Stimulated activated CD4-positive, alpha-beta T cell treated with anti-CD3 and anti-CD28 coated beads, Interleukin-2, amount 100 ng/mL, for 4 hours (primary cell): ENCODE measurements around the gene PZP.

Experiments
- DNase-seq: peaks from one replicate; pipeline ENCODE4 v3.0.0-alpha.2; 2020; ENCODE audit warnings: low read depth

The PZP gene

GRCh38 chr12:9103050-9103849 lies 104.9 kb downstream of the PZP start:
- no peak for DNase-seq

GRCh38 chr12:9101018-9101687 lies 107.0 kb downstream of the PZP start:
- DNase-seq: no peak

- DNase-seq: no peak
Measured at GRCh38 chr12:9099552-9100190, 108.5 kb downstream of the PZP start.
